ENCODE results near the gene YBX1. TPM values are rescaled to one million over a fixed set of nuclear protein-coding genes. Genes with fewer than 3 reads are reported as not detected.

Gene YBX1
- total and polyA plus RNA-seq, 2 of the 13 experiments (the other 11 are each of a cell fraction or from before 2014, with no cell fraction given) = 339 to 628 TPM

DNA sequence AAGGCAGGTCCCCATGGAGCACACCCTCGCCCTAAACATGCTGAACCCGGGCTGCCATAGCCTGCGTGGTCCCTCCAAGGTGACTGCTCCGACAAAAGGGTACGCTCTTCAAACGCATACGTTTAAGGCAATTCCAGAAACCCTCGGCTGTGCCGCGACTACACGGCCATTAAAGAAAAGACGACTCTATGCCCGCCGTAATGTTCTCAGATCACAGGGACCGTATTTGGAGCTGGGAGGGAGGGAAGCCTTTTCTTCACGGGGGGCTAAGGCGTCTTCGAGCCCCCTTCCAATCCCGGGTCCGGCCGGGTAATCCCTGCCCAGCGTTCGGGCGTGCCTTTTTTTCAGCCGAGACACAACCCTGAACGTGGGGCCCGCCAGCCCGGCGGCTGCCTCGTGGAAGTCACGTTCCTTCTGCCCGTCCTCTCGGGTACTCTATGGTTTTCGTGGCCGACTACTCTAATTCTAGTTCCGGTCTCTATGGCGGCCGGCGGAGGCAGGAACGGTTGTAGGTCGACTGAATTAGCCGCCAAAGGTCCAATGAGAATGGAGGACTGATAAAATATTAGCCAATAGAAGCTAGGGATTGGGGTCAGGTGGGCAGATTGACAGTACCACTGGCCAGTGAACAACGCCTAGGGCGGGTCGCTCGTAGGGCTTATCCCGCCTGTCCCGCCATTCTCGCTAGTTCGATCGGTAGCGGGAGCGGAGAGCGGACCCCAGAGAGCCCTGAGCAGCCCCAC is at the start of gene YBX1 (continued):
- TF ChIP-seq, protein P1, sequence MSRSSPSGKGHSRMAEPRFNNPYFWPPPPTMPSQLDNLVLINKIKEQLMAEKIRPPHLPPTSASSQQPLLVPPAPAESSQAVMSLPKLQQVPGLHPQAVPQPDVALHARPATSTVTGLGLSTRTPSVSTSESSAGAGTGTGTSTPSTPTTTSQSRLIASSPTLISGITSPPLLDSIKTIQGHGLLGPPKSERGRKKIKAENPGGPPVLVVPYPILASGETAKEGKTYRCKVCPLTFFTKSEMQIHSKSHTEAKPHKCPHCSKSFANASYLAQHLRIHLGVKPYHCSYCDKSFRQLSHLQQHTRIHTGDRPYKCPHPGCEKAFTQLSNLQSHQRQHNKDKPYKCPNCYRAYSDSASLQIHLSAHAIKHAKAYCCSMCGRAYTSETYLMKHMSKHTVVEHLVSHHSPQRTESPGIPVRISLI (CRISPR knock-in tag; IDR thresholded peaks at IDR 0.05; ENCODE audit: borderline replicate concordance) = no peak
- TF ChIP-seq TMF1 (CRISPR knock-in tag; IDR thresholded peaks at IDR 0.05; ENCODE audit: low read depth) = no peak
- no peak for TF ChIP-seq ZKSCAN1 (IDR thresholded peaks at IDR 0.05; ENCODE audit: low read length)
- peak; percentile 34; the same call in 1 of the 2 replicates for TF ChIP-seq ZNF331 (CRISPR knock-in tag; IDR thresholded peaks at IDR 0.05)
- no peak for TF ChIP-seq FIP1L1 (IDR thresholded peaks at IDR 0.05; ENCODE audit: borderline replicate concordance, insufficient read depth, low read depth, low read length)
- TF ChIP-seq ZNF781 (CRISPR knock-in tag; IDR thresholded peaks at IDR 0.05; ENCODE audit: borderline replicate concordance, not compliant biosample characterization) = peak; percentile 18
- peak; percentile 93; the same call in 1 of the 2 replicates for TF ChIP-seq DMAP1 (CRISPR knock-in tag; IDR thresholded peaks at IDR 0.05)
- TF ChIP-seq, protein P2, sequence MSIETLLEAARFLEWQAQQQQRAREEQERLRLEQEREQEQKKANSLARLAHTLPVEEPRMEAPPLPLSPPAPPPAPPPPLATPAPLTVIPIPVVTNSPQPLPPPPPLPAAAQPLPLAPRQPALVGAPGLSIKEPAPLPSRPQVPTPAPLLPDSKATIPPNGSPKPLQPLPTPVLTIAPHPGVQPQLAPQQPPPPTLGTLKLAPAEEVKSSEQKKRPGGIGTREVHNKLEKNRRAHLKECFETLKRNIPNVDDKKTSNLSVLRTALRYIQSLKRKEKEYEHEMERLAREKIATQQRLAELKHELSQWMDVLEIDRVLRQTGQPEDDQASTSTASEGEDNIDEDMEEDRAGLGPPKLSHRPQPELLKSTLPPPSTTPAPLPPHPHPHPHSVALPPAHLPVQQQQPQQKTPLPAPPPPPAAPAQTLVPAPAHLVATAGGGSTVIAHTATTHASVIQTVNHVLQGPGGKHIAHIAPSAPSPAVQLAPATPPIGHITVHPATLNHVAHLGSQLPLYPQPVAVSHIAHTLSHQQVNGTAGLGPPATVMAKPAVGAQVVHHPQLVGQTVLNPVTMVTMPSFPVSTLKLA (IDR thresholded peaks at IDR 0.05) = peak; percentile 35; the same call in 1 of the 2 replicates
- no peak for TF ChIP-seq RFX1 (IDR thresholded peaks at IDR 0.05)
- peak; percentile 65 for TF ChIP-seq SP4 (CRISPR knock-in tag; IDR thresholded peaks at IDR 0.05)
- TF ChIP-seq HNF4A (CRISPR knock-in tag; IDR thresholded peaks at IDR 0.05) = 0 out of 2 replicates have a peak, but pooled peaks have one; percentile 8
- TF ChIP-seq AHR (CRISPR knock-in tag; IDR thresholded peaks at IDR 0.05) = no peak
- TF ChIP-seq, protein P3, sequence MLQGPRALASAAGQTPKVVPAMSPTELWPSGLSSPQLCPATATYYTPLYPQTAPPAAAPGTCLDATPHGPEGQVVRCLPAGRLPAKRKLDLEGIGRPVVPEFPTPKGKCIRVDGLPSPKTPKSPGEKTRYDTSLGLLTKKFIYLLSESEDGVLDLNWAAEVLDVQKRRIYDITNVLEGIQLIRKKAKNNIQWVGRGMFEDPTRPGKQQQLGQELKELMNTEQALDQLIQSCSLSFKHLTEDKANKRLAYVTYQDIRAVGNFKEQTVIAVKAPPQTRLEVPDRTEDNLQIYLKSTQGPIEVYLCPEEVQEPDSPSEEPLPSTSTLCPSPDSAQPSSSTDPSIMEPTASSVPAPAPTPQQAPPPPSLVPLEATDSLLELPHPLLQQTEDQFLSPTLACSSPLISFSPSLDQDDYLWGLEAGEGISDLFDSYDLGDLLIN (CRISPR knock-in tag; IDR thresholded peaks at IDR 0.05; ENCODE audit: borderline replicate concordance) = no peak
- TF ChIP-seq, protein P4, sequence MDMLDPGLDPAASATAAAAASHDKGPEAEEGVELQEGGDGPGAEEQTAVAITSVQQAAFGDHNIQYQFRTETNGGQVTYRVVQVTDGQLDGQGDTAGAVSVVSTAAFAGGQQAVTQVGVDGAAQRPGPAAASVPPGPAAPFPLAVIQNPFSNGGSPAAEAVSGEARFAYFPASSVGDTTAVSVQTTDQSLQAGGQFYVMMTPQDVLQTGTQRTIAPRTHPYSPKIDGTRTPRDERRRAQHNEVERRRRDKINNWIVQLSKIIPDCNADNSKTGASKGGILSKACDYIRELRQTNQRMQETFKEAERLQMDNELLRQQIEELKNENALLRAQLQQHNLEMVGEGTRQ (IDR thresholded peaks at IDR 0.05; ENCODE audit: low read depth, low read length) = peak; percentile 98
- TF ChIP-seq, protein P4 (CRISPR knock-in tag; IDR thresholded peaks at IDR 0.05; ENCODE audit: borderline replicate concordance) = peak; percentile 98; the same call in 1 of the 2 replicates
- 0 out of 2 replicates have a peak, but pooled peaks have one; percentile 55 for TF ChIP-seq ZSCAN31 (CRISPR knock-in tag; IDR thresholded peaks at IDR 0.05; ENCODE audit: low read depth)
- TF ChIP-seq, protein P5, sequence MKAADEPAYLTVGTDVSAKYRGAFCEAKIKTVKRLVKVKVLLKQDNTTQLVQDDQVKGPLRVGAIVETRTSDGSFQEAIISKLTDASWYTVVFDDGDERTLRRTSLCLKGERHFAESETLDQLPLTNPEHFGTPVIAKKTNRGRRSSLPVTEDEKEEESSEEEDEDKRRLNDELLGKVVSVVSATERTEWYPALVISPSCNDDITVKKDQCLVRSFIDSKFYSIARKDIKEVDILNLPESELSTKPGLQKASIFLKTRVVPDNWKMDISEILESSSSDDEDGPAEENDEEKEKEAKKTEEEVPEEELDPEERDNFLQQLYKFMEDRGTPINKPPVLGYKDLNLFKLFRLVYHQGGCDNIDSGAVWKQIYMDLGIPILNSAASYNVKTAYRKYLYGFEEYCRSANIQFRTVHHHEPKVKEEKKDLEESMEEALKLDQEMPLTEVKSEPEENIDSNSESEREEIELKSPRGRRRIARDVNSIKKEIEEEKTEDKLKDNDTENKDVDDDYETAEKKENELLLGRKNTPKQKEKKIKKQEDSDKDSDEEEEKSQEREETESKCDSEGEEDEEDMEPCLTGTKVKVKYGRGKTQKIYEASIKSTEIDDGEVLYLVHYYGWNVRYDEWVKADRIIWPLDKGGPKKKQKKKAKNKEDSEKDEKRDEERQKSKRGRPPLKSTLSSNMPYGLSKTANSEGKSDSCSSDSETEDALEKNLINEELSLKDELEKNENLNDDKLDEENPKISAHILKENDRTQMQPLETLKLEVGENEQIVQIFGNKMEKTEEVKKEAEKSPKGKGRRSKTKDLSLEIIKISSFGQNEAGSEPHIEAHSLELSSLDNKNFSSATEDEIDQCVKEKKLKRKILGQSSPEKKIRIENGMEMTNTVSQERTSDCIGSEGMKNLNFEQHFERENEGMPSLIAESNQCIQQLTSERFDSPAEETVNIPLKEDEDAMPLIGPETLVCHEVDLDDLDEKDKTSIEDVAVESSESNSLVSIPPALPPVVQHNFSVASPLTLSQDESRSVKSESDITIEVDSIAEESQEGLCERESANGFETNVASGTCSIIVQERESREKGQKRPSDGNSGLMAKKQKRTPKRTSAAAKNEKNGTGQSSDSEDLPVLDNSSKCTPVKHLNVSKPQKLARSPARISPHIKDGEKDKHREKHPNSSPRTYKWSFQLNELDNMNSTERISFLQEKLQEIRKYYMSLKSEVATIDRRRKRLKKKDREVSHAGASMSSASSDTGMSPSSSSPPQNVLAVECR (CRISPR knock-in tag; IDR thresholded peaks at IDR 0.05; ENCODE audit: borderline replicate concordance) = peak; percentile 86; the same call in 1 of the 2 replicates
- TF ChIP-seq ZMYM3 (CRISPR knock-in tag; IDR thresholded peaks at IDR 0.05) = no peak
- no peak for TF ChIP-seq ZFAT (CRISPR knock-in tag; conservative IDR thresholded peaks at IDR 0.05)

Measured in HepG2 (cell line).